Cardiac muscle cell (in vitro differentiated cells and primary cell): Measurements from ENCODE around the gene MLPH. TPM values are rescaled to one million over a fixed set of nuclear protein-coding genes. Genes with fewer than 3 reads are reported as not detected.

Experiments used
- DNase-seq, 2 donors: peaks; one replicate each; pipeline versions ENCODE4 v3.0.0 to v3.0.0-alpha.2; 2010 to 2017; ENCODE audit warnings: low read depth in 1 of 2, low spot score in 1 of 2
- H3K27ac ChIP-seq: fragments of 200-600 bp; sonication (generic); 2 replicates; pipeline ENCODE4 v1.5.1; 2016
- H3K27me3 ChIP-seq: fragments of 200-600 bp; sonication (generic); 2 replicates; pipeline ENCODE4 v1.6.0; 2016; ENCODE audit warnings: control low read depth
- H3K36me3 ChIP-seq: fragments of 200-600 bp; sonication (generic); 2 replicates; pipeline ENCODE4 v1.5.1; 2016; ENCODE audit warnings: control low read depth
- H3K4me1 ChIP-seq: fragments of 200-600 bp; sonication (generic); 2 replicates; pipeline ENCODE4 v1.8.1; 2017; ENCODE audit warnings: low read depth, mild to moderate bottlenecking, mixed run types
- H3K4me3 ChIP-seq: fragments of 200-600 bp; sonication (generic); 2 replicates; pipeline ENCODE4 v1.5.1; 2016; ENCODE audit warnings: mild to moderate bottlenecking
- H3K9me3 ChIP-seq: fragments of 200-600 bp; sonication (generic); 2 replicates; pipeline ENCODE4 v1.5.1; 2017; ENCODE audit warnings: low read depth, mild to moderate bottlenecking, control low read depth
- polyA plus RNA-seq: library from polyadenylated mRNA; unstranded; fragments of >200 nt; fragmentation: Nextera tagmentation; extraction: Ambion mirVana; gene quantifications from 2 replicates; pipeline ENCODE4 v1.2.1, GENCODE V29; 2016
- total RNA-seq: library from RNA; depleted of rRNA; stranded (reverse); fragments of >200 nt; gene quantifications from 2 replicates; pipeline ENCODE4 v1.2.3, GENCODE V29; 2016
- TF ChIP-seq, protein P1 (sequence below): IDR thresholded peaks from 2 replicates; pipeline ENCODE4 v1.5.1; 2012; ENCODE audit warnings: low read depth, mild to moderate bottlenecking, low read length

Gene MLPH
- total and polyA plus RNA-seq, 2 experiments from 2014 or later, result 0.27 to 1.4 TPM

DNA sequence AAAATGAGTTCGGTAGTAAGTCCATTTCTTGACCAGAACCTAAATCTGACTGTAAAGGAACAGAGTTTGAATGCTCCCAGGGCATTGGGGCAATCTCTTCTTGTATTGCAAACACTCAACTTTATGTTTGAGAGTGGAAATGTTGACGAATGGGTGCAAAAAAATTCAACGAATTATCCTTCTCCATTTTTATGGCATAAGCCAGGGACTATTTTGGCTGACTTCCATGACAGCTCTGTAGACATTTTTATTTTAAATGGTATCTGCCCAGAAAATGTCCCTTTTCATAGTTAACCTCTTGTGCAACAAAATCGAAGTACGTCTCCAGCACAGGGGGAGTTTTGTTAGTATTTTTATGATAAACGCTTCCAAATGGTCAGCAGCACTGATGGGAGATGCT, 3.7 kb downstream of the MLPH start:
- H3K4me1 ChIP-seq, result peaks cover 4% of the 10 kb centered on the region
- H3K4me3 ChIP-seq, result no peak overlapping the region
- H3K27ac ChIP-seq, result no peak overlapping the region
- no peaks in the 10 kb centered on the region for H3K9me3 ChIP-seq
- no peaks in the 10 kb centered on the region for H3K36me3 ChIP-seq
- no peak for DNase-seq
- TF ChIP-seq, protein P1, sequence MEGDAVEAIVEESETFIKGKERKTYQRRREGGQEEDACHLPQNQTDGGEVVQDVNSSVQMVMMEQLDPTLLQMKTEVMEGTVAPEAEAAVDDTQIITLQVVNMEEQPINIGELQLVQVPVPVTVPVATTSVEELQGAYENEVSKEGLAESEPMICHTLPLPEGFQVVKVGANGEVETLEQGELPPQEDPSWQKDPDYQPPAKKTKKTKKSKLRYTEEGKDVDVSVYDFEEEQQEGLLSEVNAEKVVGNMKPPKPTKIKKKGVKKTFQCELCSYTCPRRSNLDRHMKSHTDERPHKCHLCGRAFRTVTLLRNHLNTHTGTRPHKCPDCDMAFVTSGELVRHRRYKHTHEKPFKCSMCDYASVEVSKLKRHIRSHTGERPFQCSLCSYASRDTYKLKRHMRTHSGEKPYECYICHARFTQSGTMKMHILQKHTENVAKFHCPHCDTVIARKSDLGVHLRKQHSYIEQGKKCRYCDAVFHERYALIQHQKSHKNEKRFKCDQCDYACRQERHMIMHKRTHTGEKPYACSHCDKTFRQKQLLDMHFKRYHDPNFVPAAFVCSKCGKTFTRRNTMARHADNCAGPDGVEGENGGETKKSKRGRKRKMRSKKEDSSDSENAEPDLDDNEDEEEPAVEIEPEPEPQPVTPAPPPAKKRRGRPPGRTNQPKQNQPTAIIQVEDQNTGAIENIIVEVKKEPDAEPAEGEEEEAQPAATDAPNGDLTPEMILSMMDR, result no peak
- peaks cover 47% of the 10 kb centered on the region for H3K27me3 ChIP-seq

DNA sequence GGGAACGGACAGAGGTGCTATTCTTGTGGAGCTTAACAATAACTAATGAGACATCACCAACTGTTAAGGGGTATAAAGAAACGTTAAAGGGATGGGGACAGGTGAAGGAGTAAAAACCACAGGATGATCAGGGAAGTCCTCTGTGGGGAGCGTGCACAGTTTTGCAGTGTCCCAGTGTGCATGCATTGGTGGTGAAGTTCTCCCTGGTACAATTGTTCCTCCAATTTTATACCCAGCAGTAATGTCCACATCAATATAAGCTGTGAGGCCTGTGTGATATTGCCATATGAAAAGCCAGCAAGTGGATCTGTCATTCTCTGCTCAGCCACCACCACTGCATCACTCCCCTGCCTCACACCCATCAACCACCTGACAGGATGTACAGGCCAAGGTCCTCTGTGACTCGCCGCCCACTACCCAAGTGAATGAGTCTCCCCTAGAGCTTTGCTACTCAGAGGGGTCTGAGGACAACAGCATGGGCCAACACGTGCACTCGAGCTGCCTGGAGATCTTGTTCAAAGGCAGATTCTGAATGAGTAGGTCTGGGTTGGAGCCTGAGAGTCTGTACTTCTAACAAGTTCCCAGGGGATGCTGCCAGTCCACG, 4.6 kb downstream of the MLPH start:
- Histone ChIP-seq H3K4me1 (peaks cover under 1% of the 10 kb centered on the region), H3K27me3 (peaks cover 39% of the 10 kb centered on the region), H3K9me3 (no peaks in the 10 kb centered on the region), H3K36me3 (no peaks in the 10 kb centered on the region), H3K4me3 (no peak overlapping the region), H3K27ac (no peak overlapping the region)
- no peak for DNase-seq
- TF ChIP-seq, protein P1, result no peak

DNA sequence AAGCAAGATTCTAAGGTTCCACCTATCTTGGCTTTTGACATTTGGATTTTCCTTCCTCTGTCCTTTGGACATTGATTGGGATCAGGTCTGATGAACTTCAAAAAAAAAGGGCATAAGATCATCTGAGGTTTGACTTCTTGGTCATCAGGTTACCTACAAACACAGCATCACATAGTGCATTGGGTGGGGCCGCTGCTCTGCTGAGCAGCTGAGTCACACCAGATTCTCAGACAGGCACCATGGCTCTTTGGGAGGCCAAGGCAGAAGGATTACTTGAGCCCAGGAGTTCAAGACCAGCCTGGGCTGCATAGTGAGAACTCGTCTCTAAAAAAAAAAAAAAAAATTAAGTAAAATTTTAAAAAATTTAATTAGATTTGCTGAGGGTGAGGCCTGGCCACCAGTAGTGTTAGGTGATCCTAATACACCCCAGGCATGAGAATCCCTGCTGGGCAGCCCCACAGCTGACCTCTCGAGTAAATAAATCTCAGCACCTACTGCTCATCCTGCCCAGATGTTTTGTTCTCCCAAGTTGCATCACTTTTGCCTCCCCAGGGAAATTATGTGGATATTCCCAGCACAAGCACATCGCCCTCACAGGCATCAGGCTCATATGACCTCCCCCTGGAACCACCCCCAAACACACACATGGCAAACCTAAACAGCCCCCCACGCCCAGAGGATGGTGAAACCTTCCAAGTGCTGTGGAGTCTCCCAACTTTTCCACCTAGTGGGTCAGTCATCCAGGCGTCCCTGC, 5.3 kb downstream of the MLPH start:
- no peaks in the 10 kb centered on the region for H3K36me3 ChIP-seq
- H3K4me3 ChIP-seq, result no peak overlapping the region
- no peak overlapping the region for H3K27ac ChIP-seq
- TF ChIP-seq, protein P1, result no peak
- H3K9me3 ChIP-seq, result no peaks in the 10 kb centered on the region
- peaks cover 32% of the 10 kb centered on the region for H3K27me3 ChIP-seq
- DNase-seq, result no peak
- H3K4me1 ChIP-seq, result no peaks in the 10 kb centered on the region

DNA sequence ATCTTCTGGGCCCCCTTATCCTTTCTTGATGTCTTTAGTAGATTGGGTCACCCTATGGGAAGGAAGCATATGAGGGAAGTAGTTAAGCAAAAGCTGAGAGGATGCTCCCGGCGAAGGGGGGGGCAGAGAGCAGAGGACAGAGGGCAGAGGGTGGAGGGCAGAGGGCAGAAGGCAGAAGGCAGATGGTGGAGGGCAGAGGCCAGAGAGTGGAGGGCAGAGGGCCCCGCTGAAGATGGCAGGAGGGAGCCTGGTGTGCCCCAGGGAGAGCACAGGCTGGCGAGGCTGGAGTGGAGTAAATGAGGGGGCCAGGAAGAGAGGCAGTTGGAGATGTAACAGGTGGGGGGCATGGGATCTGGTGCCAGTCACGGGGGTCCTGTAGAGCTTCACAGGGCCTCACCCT, 7.0 kb downstream of the MLPH start:
- H3K27ac ChIP-seq, result no peak overlapping the region
- no peaks in the 10 kb centered on the region for H3K36me3 ChIP-seq
- no peak overlapping the region for H3K4me3 ChIP-seq
- DNase-seq, result no peak
- H3K27me3 ChIP-seq, result peaks cover 14% of the 10 kb centered on the region
- TF ChIP-seq, protein P1, result no peak
- H3K9me3 ChIP-seq, result no peaks in the 10 kb centered on the region
- no peaks in the 10 kb centered on the region for H3K4me1 ChIP-seq

DNA sequence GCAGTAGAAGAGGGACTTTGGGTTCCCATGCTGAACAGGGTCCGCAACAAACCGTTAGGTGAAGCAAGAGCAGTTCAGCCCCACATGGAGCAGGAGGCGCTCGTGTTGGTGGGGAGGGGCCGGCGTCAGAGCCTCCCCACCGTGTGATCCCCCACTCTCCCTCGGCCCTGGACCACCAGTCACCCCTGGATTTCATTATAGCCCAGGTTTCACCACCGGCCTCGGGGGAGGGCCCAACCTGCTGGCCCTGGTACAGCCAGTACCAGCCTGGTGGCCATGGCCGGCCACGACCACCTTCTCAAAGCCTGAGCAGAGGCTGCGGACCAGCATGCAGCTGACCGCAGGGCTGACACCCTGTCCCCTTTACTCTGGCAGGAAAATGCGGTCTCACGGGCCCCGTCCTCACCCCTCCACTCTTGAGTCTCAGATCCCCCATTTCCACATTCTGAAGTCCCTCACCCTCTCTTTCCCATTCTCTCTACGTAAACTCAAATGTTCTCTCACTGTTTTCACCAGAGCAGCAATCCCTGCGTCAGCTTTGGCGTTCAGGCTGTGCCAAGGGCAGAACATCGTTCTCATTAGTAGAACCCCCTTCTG, 8.6 kb downstream of the MLPH start:
- no peaks in the 10 kb centered on the region for H3K27me3 ChIP-seq
- TF ChIP-seq, protein P1, result no peak
- no peak overlapping the region for H3K4me3 ChIP-seq
- no peak for DNase-seq
- H3K27ac ChIP-seq, result no peak overlapping the region
- H3K36me3 ChIP-seq, result no peaks in the 10 kb centered on the region
- no peaks in the 10 kb centered on the region for H3K9me3 ChIP-seq
- no peaks in the 10 kb centered on the region for H3K4me1 ChIP-seq
